Stomach (tissue), 4 donors: Measurements from ENCODE around the gene DES.

Experiments
- POLR2AphosphoS5 ChIP-seq, 3 donors: sonication (generic); formaldehyde crosslinking; IDR thresholded peaks; one replicate each; pipeline ENCODE4 v1.6.1; 2016; ENCODE audit warnings: antibody characterized with exemption in 3 of 3
- TF ChIP-seq, protein P1 (sequence below), 7 experiments: fragments of 450-650 bp in 4 of 7; fragments of 200-600 bp in 3 of 7; sonication (generic) in 3 of 7; IDR thresholded peaks; one replicate each; pipeline ENCODE4 v1.5.1; 2016 to 2019; ENCODE audit warnings: antibody characterized with exemption in 7 of 7, control low read depth in 2 of 7, mild to moderate bottlenecking in 1 of 7

DNA sequence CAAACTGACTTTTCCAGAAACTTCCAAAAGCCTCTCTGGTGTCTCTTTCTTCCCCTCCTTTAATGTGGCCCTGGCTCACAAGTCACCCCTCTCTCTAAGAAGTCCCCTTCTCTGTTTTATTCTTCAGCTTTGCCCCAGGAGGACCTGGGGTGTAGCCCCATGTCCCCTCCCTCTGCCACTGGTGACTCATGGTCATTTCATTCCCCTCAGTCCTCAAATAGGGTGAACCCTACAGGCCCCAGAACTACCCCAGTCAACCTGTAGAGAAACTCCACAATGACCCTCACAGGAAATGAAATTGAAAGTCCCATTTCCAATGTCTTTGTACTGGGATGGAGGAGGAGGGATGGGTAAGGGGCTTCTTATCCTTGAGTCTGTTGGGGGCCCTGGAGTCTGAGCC lies 10.3 kb downstream of the DES start:
- TF ChIP-seq, protein P1, sequence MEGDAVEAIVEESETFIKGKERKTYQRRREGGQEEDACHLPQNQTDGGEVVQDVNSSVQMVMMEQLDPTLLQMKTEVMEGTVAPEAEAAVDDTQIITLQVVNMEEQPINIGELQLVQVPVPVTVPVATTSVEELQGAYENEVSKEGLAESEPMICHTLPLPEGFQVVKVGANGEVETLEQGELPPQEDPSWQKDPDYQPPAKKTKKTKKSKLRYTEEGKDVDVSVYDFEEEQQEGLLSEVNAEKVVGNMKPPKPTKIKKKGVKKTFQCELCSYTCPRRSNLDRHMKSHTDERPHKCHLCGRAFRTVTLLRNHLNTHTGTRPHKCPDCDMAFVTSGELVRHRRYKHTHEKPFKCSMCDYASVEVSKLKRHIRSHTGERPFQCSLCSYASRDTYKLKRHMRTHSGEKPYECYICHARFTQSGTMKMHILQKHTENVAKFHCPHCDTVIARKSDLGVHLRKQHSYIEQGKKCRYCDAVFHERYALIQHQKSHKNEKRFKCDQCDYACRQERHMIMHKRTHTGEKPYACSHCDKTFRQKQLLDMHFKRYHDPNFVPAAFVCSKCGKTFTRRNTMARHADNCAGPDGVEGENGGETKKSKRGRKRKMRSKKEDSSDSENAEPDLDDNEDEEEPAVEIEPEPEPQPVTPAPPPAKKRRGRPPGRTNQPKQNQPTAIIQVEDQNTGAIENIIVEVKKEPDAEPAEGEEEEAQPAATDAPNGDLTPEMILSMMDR (IDR thresholded peaks at IDR 0.05): no peak
- TF ChIP-seq POLR2AphosphoS5 (IDR thresholded peaks at IDR 0.05): no peak
